Ramos (cell line): ENCODE data around the gene PAPSS1.
"Not testable (repeated sequence)": the region's sequence is repeated elsewhere in the genome, so short reads cannot be mapped to it uniquely, and the experiment has no call there.

ENCODE experiments used
- in situ Hi-C: fragments of 300-500 bp; cut with MboI; formaldehyde crosslinking; loops from one replicate; pipeline ENCODE4 v1.14.3; 2022; ENCODE audit warnings: low sequenced_read_pairs; ENCODE audit not compliant: unreplicated experiment

PAPSS1 gene

GRCh38 chr4:107699466-107700206 lies 20.4 kb downstream of the PAPSS1 start:
- in situ Hi-C loops, result loop anchor here (25.0 kb wide), 1 partner anchor 463 kb away; the partner anchor contains the start of gene LEF1

- in situ Hi-C loops, result not testable (repeated sequence)
Measured at GRCh38 chr4:107696187-107696586, 23.8 kb downstream of the PAPSS1 start.

- in situ Hi-C loops, result no loop called here
Measured at GRCh38 chr4:107693132-107693531, 26.9 kb downstream of the PAPSS1 start.

DNA sequence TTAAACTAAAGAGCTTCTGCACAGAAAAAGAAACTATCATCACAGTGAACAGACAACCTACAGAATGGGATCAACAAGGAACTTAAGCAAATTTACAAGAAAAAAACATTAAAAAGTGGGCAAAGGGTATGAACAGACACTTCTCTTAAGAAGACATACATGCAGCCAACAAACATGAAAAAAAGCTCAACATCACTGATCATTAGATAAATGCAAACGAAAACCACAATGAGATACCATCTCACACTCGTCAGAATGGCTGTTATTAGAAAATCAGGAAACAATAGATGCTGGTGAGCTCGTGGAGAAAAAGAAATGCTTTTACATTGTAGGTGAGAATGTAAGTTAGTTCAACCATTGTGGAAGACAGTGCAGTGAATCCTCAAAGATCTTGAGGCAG lies 27.8 kb downstream of the PAPSS1 start:
- in situ Hi-C loops, result no loop called here

- in situ Hi-C loops, result no loop called here
Measured at GRCh38 chr4:107691378-107691777, 28.7 kb downstream of the PAPSS1 start.

DNA sequence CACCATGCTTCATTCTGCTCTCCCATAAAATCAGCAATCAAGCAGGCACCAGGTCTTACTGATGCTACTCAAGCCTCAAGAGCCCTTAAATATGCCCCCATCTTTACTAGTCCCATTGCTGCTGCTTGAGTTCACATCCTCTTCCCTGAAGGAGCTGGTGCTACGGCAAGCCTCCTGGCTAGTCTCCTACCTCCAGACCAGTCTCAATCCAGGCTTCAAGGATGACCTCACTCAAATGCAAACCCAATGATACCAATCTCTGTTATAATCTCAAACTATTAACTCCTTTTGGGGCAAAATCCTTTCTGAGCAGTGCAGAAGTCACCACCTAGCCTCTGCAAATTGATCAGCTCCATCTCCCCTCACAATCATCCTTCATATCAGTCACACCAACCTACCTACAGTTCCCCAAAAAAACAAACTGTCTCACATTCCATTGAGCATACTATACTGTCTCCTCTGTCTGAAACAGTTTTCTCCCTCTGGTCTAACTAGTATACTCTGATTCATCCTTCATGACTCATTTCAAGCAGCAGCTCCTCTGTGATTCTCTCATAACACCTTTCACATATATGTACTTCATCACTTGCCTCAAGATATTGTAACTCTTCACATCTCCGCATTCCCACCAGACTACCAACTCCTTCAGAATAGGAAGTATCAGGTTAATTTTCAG lies 30.0 kb downstream of the PAPSS1 start:
- in situ Hi-C loops, result no loop called here

DNA sequence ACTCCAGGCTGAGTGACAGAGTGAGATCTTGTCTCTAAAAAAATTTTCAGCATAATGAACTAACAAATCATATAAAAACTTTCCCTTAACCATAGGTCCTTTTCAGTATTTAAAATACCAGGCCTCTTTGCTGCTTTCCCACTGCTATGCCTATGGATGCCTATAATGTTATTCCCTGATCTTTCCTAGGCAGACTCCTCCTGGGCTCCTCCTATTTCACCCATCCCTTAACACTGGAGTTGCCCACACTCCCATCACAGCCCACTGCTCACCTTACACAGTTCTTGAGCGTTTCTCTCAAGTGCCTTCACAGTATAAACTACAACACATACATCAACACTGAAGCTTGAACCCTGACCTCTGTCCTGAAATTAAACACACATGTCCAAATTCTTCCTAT lies 31.6 kb downstream of the PAPSS1 start:
- in situ Hi-C loops, result no loop called here

- in situ Hi-C loops, result no loop called here
Measured at GRCh38 chr4:107685740-107686139, 34.3 kb downstream of the PAPSS1 start.

DNA sequence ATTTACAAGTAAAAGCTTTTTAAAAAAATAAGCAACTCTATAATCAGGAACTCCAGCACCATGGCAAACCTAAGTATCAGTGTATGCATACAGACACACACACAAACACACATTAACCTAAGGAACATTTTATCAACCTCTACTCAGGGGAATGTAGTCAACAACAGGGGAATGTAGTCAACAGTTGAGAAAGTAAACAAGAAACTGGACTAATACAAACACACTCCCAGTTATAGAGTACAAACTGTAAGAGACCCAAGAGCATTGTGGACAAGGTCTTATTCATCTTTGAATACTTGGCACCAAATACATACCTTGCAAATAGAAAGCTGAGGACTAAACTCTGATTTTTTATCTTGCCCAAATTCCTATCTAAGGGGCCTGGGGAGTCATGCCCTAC lies 36.2 kb downstream of the PAPSS1 start:
- in situ Hi-C loops, result no loop called here

DNA sequence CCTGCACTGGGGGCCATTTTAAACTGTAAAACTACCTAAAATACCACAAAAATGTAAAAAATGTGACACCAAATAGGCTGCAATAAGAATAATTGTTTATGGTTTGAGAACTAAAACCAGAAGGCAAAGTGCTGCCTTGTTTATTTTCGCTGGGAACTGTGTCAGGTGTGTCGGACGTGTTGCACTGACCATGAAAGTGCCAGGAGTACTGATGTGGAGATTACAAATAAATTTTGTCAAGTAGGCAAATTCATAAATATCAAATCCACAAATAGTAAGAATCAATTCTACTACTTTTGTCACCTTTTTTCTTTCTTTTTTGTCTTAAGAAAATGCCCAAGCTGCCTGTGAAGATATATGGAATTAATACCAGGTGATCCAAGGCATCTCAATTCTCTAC lies 37.7 kb downstream of the PAPSS1 start:
- in situ Hi-C loops, result no loop called here

DNA sequence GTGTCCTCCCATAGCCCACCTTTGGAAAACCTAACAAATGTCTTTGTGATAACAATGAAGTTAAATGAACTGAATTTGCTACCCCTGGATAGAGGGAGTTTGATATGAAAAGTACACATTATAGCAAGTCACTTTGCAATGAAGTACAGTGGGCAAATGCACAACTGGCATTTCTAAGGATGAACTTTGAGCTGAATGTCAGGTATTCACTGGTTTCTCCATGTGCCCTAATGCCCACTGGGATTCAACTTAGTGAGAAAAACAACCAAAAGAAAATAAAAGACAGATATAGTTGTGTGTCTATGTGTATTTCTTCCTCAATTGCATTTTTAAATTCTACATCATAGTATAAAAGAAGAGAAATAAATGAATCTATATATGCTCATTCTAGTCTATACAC lies 51.0 kb downstream of the PAPSS1 start:
- in situ Hi-C loops, result no loop called here

DNA sequence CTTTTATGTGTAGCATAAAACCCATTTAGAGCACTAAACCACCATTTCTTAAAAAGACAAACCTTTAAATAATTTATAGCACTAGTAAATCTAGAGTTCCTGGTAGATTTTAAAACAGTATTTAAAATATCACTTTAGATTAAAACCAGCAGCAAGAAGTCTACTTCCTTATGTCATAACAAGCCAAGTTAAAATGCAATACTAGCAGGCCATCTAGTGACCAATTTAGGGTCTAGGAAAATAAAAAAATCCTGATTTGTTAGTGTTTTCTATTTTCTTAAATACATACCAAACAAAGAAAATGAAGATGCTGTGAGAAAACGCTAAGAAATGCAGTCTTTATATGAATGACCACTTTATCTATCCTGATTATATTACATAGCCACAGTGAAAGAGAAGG lies 53.9 kb downstream of the PAPSS1 start:
- in situ Hi-C loops, result no loop called here

DNA sequence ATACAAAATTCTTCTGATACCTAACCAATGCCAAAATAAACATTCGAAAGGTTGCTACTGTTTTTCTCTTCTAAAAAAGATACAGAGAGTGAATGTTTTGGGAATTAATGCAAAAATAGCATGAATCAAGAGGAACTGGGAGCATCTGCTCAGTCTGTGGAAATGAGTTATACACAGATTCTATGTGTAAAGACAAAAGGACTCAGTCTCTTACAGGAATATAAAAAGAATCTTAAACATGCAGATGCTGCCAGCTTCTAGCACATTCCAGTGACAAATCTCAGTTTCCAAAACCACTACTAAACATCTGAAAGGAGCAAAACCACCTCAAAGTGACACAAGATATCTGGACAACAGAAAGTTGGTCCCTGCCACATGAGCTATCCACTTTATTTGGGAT lies 55.0 kb downstream of the PAPSS1 start:
- in situ Hi-C loops, result no loop called here

GRCh38 chr4:107658400-107659336 lies 61.4 kb downstream of the PAPSS1 start:
- in situ Hi-C loops, result no loop called here

GRCh38 chr4:107655289-107655688 lies 64.7 kb downstream of the PAPSS1 start:
- in situ Hi-C loops, result no loop called here

- in situ Hi-C loops, result no loop called here
Measured at GRCh38 chr4:107654694-107655093, 65.3 kb downstream of the PAPSS1 start.

- in situ Hi-C loops, result not testable (repeated sequence)
Measured at GRCh38 chr4:107651408-107651807, 68.6 kb downstream of the PAPSS1 start.

DNA sequence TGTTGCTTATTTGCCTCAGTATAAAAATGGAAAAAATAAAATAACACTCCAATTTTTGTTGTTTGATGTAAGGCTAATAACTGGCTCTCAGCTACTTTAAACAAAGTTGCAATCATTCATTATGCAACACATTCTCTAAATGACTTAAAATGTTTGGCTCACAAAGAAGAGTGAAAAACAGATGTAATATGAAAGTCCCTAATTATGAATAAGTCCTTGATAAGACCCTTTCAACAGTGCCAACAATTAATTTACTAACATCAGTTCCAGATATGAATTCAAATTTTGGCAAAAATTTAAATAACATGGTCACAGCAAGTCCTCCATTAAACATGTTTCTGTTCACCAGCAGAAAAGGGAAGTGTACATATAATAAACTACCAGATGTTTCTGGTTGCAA lies 69.8 kb downstream of the PAPSS1 start:
- in situ Hi-C loops, result no loop called here

DNA sequence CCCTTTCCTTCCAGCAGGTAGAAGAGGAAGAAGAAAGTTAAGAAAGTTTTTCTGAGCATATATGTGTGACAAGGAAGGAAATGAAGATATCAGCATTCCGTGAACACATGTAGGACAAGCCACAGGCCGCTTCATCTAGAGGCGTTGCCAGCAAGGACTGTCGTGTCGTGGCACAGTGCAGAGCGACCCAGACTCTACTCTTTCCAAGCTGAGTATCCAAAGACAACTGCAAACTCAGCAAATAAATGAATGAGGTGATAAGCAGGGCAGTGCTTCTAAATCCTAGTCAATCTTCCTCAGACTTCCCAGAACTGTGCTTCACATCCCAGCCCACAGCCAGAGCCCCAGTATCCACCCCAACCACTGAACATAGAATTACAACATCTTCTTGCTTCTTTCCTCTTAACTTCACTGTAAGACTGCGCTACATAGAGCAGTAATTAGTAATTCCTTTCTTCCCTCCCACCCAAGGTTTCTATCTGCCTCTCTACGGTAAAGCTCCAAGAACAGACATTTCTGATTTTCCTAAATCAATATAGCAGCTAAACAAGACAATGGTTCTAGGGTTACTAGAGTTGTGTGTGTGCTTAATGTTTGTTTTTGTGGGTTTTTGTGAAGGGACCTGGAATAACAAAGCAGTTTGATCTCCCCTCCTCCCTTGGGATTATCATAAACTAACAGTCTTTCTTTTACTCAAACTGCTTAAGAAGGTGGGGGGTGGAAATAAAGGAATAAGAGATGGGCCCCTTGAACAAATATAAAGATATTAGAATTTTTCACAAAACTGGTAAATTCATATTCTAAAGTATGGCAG lies 71.6 kb downstream of the PAPSS1 start:
- in situ Hi-C loops, result no loop called here

DNA sequence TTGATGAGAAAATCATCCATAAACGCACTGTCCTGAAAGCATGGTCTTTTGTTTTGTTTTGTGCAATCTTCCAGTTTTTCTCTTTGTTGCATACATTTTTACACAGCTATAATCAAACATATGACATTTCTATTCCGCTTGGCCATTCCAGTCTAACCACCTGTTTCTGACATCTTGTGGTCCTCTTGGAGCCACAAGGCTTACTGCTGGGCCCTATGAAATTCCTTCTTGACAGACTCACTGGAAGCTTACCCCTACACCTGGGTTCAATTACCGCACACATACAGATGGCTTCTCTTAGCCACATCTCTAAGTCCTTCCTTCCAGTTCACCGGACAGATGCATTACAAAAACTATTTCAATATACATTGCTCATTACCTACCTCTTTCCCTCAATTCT lies 72.4 kb downstream of the PAPSS1 start:
- in situ Hi-C loops, result no loop called here
